GM10266 (cell line): Measurements from ENCODE around the gene ROR2.

Experiments used
- DNase-seq: peaks from one replicate; pipeline ENCODE4 v3.0.0; 2012; ENCODE audit errors: extremely low spot score
- TF ChIP-seq, protein P1 (sequence below): IDR thresholded peaks from 2 replicates; pipeline ENCODE4 v1.5.1; 2012; ENCODE audit warnings: mild to moderate bottlenecking, low read depth; ENCODE audit not compliant: control insufficient read depth, insufficient read depth; ENCODE audit errors: missing control alignments

ROR2 gene

DNA sequence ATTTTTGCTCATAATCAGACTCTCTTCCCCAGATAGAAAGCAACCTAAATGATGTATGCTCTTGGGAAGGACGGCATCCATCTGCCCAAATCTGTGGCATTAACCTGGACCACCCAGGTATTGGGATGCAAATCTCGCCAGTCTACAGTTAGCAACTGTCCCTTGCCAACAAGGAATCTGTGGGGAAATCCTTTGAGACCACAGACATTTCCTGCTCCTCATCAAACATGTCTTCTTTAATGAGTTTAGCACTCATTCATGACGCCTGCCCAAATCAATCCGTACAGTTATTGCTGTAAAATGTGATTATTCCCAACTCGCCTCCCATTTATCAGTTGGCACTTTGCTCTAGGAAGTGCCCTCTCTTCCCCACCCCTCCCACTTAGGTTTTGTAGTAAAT is 7.8 kb downstream of the ROR2 start:
- DNase-seq: no peak
- TF ChIP-seq, protein P1, sequence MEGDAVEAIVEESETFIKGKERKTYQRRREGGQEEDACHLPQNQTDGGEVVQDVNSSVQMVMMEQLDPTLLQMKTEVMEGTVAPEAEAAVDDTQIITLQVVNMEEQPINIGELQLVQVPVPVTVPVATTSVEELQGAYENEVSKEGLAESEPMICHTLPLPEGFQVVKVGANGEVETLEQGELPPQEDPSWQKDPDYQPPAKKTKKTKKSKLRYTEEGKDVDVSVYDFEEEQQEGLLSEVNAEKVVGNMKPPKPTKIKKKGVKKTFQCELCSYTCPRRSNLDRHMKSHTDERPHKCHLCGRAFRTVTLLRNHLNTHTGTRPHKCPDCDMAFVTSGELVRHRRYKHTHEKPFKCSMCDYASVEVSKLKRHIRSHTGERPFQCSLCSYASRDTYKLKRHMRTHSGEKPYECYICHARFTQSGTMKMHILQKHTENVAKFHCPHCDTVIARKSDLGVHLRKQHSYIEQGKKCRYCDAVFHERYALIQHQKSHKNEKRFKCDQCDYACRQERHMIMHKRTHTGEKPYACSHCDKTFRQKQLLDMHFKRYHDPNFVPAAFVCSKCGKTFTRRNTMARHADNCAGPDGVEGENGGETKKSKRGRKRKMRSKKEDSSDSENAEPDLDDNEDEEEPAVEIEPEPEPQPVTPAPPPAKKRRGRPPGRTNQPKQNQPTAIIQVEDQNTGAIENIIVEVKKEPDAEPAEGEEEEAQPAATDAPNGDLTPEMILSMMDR: no peak

DNA sequence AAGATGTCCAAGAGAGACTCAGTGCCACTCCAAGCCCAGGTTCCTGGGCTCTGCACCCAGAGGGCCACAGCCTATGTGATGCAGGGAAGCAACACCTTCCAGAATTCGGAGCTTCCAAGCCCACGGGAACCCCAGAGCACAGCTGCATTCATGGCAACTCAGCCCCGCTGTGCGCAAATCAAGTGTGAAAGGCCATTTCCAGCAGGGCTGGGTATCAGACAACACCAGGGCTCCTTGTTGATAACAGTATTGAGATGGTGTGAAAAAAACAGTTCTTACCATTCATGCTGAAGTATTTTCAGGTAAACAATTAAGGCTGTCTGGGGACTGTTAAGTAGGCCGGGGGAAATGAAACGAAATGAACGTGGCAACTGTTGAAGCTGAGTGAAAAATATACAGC is 10.1 kb downstream of the ROR2 start:
- TF ChIP-seq, protein P1: no peak
- no peak for DNase-seq

DNA sequence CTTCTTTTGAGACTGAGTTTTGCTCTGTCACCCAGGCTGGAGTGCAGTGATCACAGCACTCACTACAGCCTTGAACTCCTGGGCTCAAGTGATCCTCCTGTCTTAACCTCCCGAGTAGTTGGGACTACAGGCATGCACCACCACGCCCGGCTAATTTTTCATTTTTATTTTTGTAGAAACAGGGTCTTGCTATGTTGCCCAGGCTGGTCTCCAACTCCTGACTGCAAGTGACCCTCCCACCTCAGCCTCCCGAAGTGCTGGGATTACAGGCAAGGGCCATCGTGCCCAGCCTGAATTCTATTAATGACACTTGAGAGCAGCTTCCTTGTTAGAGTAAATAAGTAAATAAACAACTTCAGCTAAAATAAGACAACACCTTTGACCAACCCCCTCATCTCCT is 12.3 kb downstream of the ROR2 start:
- TF ChIP-seq, protein P1: no peak

DNA sequence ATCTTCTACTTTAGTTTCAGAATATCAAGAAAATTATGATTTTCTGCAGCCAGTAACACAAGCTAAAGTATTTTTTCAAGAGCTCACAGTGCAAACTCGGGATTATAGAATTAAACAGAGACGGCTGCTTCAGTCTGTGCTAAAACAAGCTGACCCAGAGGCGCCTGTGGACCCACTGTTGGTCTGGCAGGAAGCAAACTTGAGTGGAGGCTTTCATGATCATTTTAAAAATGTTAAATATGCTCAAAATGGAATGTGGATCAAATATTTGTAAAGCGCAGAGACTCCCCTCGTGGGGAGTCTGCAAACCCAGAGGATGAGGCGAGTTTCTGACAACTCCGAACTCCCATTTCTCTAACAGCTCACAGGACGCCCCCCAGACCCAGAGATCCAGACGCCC is 13.0 kb downstream of the ROR2 start:
- DNase-seq: no peak

More for the DNA sequence above, 12.3 kb downstream of the ROR2 start:
- no peak for DNase-seq

DNA sequence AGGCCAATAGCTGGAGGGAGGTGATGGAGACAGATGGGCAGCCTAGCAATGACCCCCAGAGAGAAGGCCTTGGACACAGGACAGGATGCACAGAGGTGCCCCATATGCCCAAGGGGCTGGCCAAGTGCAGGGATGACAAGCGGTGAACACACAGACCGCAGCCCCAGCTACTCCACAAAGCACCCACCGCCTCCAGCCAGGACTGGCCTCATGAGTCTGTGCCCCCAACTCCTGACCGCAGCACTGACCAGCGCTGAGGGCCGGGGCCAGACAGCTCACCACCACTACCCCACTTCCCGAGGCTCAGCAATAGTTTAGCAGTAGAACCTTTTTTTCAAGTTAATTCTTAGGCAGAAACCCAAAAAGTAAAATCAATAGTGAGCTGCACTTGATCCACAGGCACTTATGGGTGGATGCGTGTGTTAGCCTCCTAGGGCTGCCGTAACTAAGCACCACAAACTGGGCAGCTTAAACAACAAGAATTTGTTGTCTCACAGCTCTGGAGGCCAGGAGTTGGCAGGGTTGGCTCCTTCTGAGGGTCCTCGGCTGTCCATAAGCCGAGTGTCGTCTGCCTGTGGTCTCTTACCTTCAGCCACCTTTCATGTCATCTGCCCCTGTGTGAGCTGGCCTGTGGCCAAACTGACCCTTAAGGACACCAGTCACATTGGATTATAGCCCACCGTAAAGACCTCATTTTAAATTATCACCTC is 14.1 kb downstream of the ROR2 start:
- DNase-seq: no peak
- TF ChIP-seq, protein P1: no peak

More for the DNA sequence above, 13.0 kb downstream of the ROR2 start:
- TF ChIP-seq, protein P1: no peak

DNA sequence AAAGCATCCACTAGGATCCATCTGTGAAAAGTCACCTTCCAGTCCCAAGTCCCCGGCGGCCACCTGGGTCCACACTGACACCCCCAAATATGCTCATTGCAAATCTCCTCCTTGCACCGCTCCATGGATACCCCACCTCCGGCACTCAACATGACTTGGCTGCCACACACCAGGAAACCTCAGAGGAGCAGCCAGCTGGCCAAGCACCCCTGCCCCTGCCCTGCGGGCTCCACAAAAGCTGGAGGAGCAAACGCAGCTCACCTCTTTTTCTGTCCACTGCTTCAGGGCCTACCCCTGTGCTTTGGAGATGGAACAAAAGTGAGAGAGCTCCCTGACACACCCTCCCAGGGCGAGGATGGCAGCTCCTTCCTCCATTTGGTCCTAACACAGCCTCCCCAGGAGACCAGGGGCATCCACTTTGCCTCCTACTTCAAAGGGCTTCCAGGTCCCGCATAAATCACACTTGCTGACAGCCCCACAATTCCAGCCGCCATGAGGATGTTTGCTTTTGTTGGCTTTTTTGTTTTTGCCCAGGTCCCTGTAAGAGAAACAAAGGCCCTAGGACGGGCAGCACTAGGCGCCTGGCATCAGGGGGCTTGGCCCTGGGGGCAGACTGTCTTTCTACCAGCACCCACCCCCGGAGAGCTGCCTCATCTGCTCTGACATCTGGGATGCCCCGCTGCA is 14.8 kb downstream of the ROR2 start:
- TF ChIP-seq, protein P1: no peak
- no peak for DNase-seq

DNA sequence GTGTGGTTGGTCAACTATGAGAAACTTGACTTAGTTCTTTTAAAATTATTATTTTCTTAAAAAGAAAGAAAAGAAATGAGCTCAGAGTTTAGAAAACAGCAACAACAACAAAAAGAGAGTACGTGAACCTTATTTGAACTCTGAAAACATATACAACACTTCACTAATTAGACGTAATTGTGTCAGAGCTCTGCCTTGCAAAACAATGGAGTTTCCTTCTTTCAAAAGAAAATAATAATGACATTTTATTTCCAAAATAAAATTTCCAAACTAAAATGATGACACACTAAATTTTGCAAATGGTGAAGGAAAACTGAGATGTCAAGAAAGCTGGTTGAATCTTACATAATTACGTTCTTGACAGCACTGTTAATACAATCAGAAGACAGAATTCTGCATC is 15.4 kb downstream of the ROR2 start:
- TF ChIP-seq, protein P1: no peak
- no peak for DNase-seq
